Loucy (cell line): Measurements from ENCODE around the gene PEA15.
A peak's percentile ranks its signal among the peaks of the same experiment; 100 is the strongest.

Experiments used
- H2AFZ ChIP-seq: fragments of 200-600 bp; sonication (generic); 2 replicates; pipeline ENCODE4 v1.6.0; 2016; ENCODE audit warnings: antibody characterized with exemption, mild to moderate bottlenecking, low read length, moderate library complexity
- H3F3A ChIP-seq: fragments of 200-600 bp; 2 replicates; pipeline ENCODE4 v1.6.0; 2016; ENCODE audit warnings: antibody characterized with exemption, low read depth, mild to moderate bottlenecking
- H3K27me3 ChIP-seq: fragments of 200-600 bp; sonication (generic); 2 replicates; pipeline ENCODE4 v1.6.1; 2014; ENCODE audit warnings: low read length, mild to moderate bottlenecking; ENCODE audit not compliant: insufficient read depth, poor library complexity, severe bottlenecking
- H3K36me3 ChIP-seq: fragments of 200-600 bp; sonication (generic); 2 replicates; pipeline ENCODE4 v1.6.1; 2016; ENCODE audit warnings: low read length; ENCODE audit not compliant: insufficient read depth
- H3K4me1 ChIP-seq: fragments of 200-600 bp; sonication (generic); 2 replicates; pipeline ENCODE4 v1.5.1; 2014; ENCODE audit warnings: low read length, mild to moderate bottlenecking; ENCODE audit not compliant: insufficient read depth, poor library complexity, severe bottlenecking
- H3K4me2 ChIP-seq: fragments of 200-600 bp; sonication (generic); 2 replicates; pipeline ENCODE4 v1.6.0; 2014; ENCODE audit warnings: antibody characterized with exemption, low read length, low read depth, mild to moderate bottlenecking; ENCODE audit not compliant: poor library complexity, severe bottlenecking
- H3K4me3 ChIP-seq: fragments of 200-600 bp; sonication (generic); 2 replicates; pipeline ENCODE4 v1.5.1; 2014; ENCODE audit warnings: low read length, mild to moderate bottlenecking, mixed read lengths; ENCODE audit not compliant: poor library complexity, severe bottlenecking
- H3K79me2 ChIP-seq: fragments of 200-600 bp; sonication (generic); 2 replicates; pipeline ENCODE4 v1.6.1; 2014; ENCODE audit warnings: low read length; ENCODE audit not compliant: insufficient read depth
- H3K9ac ChIP-seq: fragments of 200-600 bp; sonication (generic); 2 replicates; pipeline ENCODE4 v1.6.0; 2014; ENCODE audit warnings: mild to moderate bottlenecking, low read depth, low read length, moderate library complexity; ENCODE audit not compliant: poor library complexity, severe bottlenecking
- H3K9me2 ChIP-seq: fragments of 200-600 bp; sonication (generic); replicated peaks from 2 replicates; pipeline ENCODE4 v1.6.1; 2016; ENCODE audit warnings: low read depth, low read length, mixed read lengths
- H3K9me3 ChIP-seq: fragments of 200-600 bp; sonication (generic); 2 replicates; pipeline ENCODE4 v1.6.1; 2014; ENCODE audit warnings: mild to moderate bottlenecking, antibody characterized with exemption, low read length, low read depth; ENCODE audit not compliant: insufficient read depth
- H4K20me1 ChIP-seq: fragments of 200-600 bp; sonication (generic); 2 replicates; pipeline ENCODE4 v1.6.0; 2014; ENCODE audit warnings: antibody characterized with exemption, low read length, mild to moderate bottlenecking; ENCODE audit not compliant: insufficient read depth, poor library complexity, severe bottlenecking
- EZH2phosphoT487 ChIP-seq: fragments of 200-600 bp; IDR thresholded peaks from 2 replicates; pipeline ENCODE4 v1.6.1; 2018; ENCODE audit warnings: antibody characterized with exemption, mild to moderate bottlenecking, moderate library complexity, borderline replicate concordance
- TF ChIP-seq, protein P1 (sequence below): fragments of 200-600 bp; sonication (generic); conservative IDR thresholded peaks from 2 replicates; pipeline ENCODE4 v1.5.1; 2014; ENCODE audit warnings: mild to moderate bottlenecking, antibody characterized with exemption, low read length

Gene PEA15

GRCh38 chr1:160257411-160258015, 52.3 kb downstream of the PEA15 start:
- H3K36me3 ChIP-seq: no peaks in the 10 kb centered on the region
- peak overlapping the region; percentile 35 for H3K9ac ChIP-seq
- H3K27me3 ChIP-seq: no peaks in the 10 kb centered on the region
- no peak overlapping the region for H2AFZ ChIP-seq
- H3F3A ChIP-seq: no peaks in the 10 kb centered on the region
- H4K20me1 ChIP-seq: peaks cover 38% of the 10 kb centered on the region
- peak overlapping the region; percentile 39 for H3K4me3 ChIP-seq
- TF ChIP-seq, protein P1, sequence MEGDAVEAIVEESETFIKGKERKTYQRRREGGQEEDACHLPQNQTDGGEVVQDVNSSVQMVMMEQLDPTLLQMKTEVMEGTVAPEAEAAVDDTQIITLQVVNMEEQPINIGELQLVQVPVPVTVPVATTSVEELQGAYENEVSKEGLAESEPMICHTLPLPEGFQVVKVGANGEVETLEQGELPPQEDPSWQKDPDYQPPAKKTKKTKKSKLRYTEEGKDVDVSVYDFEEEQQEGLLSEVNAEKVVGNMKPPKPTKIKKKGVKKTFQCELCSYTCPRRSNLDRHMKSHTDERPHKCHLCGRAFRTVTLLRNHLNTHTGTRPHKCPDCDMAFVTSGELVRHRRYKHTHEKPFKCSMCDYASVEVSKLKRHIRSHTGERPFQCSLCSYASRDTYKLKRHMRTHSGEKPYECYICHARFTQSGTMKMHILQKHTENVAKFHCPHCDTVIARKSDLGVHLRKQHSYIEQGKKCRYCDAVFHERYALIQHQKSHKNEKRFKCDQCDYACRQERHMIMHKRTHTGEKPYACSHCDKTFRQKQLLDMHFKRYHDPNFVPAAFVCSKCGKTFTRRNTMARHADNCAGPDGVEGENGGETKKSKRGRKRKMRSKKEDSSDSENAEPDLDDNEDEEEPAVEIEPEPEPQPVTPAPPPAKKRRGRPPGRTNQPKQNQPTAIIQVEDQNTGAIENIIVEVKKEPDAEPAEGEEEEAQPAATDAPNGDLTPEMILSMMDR: no peak
- TF ChIP-seq EZH2phosphoT487: no peak
- peaks cover 43% of the 10 kb centered on the region for H3K4me1 ChIP-seq
- H3K4me2 ChIP-seq: peak overlapping the region; percentile 88
- peaks cover 61% of the 10 kb centered on the region for H3K79me2 ChIP-seq
- no peaks in the 10 kb centered on the region for H3K9me3 ChIP-seq
- no peaks in the 10 kb centered on the region for H3K9me2 ChIP-seq

- peaks cover 49% of the 10 kb centered on the region for H3K4me1 ChIP-seq
- H3K9me2 ChIP-seq: no peaks in the 10 kb centered on the region
- H3K9ac ChIP-seq: peak overlapping the region; percentile 98
- no peak overlapping the region for H2AFZ ChIP-seq
- peaks cover 38% of the 10 kb centered on the region for H4K20me1 ChIP-seq
- peaks cover 61% of the 10 kb centered on the region for H3K79me2 ChIP-seq
- no peaks in the 10 kb centered on the region for H3F3A ChIP-seq
- TF ChIP-seq, protein P1: no peak
- TF ChIP-seq EZH2phosphoT487: no peak
- no peaks in the 10 kb centered on the region for H3K27me3 ChIP-seq
- H3K9me3 ChIP-seq: no peaks in the 10 kb centered on the region
- H3K4me2 ChIP-seq: peak overlapping the region; percentile 88
- peak overlapping the region; percentile 29 for H3K4me3 ChIP-seq
- H3K36me3 ChIP-seq: no peaks in the 10 kb centered on the region
Measured at GRCh38 chr1:160258177-160258798, 53.1 kb downstream of the PEA15 start.

DNA sequence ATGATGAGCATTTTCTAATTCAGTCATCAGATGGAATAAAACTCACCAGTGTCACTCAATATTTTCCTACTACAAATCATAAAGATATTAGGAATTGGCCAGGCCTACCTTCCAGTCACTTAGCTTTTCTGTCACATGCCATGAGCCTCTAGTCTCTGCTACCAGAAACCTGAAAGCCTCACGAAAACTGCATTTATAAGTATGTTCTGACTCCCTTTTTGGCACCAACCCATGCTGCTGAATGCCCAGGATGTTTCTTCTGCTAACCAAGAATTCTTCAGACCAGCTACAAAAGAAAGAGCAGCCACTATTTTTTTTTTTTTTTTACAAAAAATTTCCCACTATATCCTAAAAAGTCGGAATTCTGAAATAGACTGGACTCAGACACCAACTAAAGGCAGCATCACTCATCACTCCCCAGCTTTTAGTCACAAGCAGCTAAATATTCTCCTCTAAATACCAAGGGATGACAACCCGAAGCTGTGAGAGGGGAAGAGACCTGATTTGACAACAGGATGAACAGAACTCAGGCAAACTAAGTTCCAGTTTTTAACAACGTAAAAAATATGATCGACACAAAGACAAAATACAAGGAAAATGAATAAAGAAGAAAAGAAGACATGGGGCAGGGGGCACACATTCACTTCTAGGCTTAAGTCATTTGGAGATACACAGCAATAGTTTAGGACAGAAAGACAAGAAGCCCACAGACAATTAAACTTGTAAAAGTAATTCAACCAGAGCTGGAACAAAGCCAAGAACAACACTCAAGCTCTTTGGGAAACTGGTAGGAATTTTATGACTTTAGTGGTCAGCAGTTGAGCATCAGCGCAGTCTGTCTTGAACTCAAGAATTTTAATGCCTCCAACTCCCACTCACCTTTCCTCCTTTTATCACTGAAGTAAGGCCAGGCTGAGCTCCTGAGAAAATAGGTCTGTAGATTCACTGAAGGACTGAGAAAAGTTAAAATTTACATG, 55.5 kb downstream of the PEA15 start:
- Histone ChIP-seq H3K4me2 (peak overlapping the region; percentile 88), H3F3A (no peaks in the 10 kb centered on the region), H3K4me3 (peak overlapping the region; percentile 87), H3K4me1 (peaks cover 49% of the 10 kb centered on the region), H4K20me1 (peaks cover 38% of the 10 kb centered on the region), H3K36me3 (no peaks in the 10 kb centered on the region), H2AFZ (no peak overlapping the region), H3K9ac (peak overlapping the region; percentile 98), H3K27me3 (no peaks in the 10 kb centered on the region), H3K9me3 (no peaks in the 10 kb centered on the region), H3K79me2 (peaks cover 61% of the 10 kb centered on the region), H3K9me2 (no peaks in the 10 kb centered on the region)
- TF ChIP-seq, protein P1: no peak
- TF ChIP-seq EZH2phosphoT487: no peak
